SKM-1 treated with dmso at 0.1 percent for 144 hours (cell line): Measurements from ENCODE around the gene SLC17A7.
A peak's percentile ranks its signal among the peaks of the same experiment; 100 is the strongest.
"Not testable (repeated sequence)": the region's sequence is repeated elsewhere in the genome, so short reads cannot be mapped to it uniquely, and the experiment has no call there.

Experiments
- DNase-seq: peaks from one replicate; lab custom pipeline; 2025; ENCODE audit not compliant: unreplicated experiment; lab: John Stamatoyannopoulos, UW

SLC17A7 gene

GRCh38 chr19:49441210-49441959 is at the start of gene SLC17A7:
SLC17A7 (minus strand) TSS chr19:49441527; CDS start chr19:49441379, 148 bp downstream.
- DNase-seq: no peak

- no peak for DNase-seq
Measured at GRCh38 chr19:49490287-49491029, 49.1 kb upstream of the SLC17A7 start.

GRCh38 chr19:49489601-49490167 is 48.4 kb upstream of the SLC17A7 start:
- DNase-seq: no peak

GRCh38 chr19:49488863-49489537 is 47.7 kb upstream of the SLC17A7 start:
- DNase-seq: no peak

- DNase-seq: no peak
Measured at GRCh38 chr19:49488046-49488862, 46.9 kb upstream of the SLC17A7 start.

GRCh38 chr19:49487277-49488045 is 46.1 kb upstream of the SLC17A7 start, which contains the start of gene RPL13A:
RPL13A (plus strand) TSS chr19:49487608; CDS start chr19:49487630, 22 bp downstream.
- peak; percentile 84 for DNase-seq

- no peak for DNase-seq
Measured at GRCh38 chr19:49486710-49487276, 45.5 kb upstream of the SLC17A7 start.

GRCh38 chr19:49486232-49486631 is 44.9 kb upstream of the SLC17A7 start:
- no peak for DNase-seq

GRCh38 chr19:49481020-49481683 is 39.8 kb upstream of the SLC17A7 start:
- no peak for DNase-seq

- DNase-seq: no peak
Measured at GRCh38 chr19:49479975-49480628, 38.8 kb upstream of the SLC17A7 start.

- DNase-seq: no peak
Measured at GRCh38 chr19:49475995-49476880, 34.9 kb upstream of the SLC17A7 start.

GRCh38 chr19:49475191-49475917 is 34.0 kb upstream of the SLC17A7 start:
- no peak for DNase-seq

- DNase-seq: no peak
Measured at GRCh38 chr19:49474542-49474924, 33.2 kb upstream of the SLC17A7 start.

GRCh38 chr19:49473868-49474541 is 32.7 kb upstream of the SLC17A7 start, which contains the start of gene FLT3LG:
FLT3LG (plus strand) TSS chr19:49474215; CDS start chr19:49474640, 425 bp downstream.
- DNase-seq: peak; percentile 34

- not testable (repeated sequence) for DNase-seq
Measured at GRCh38 chr19:49473501-49473867, 32.2 kb upstream of the SLC17A7 start.

GRCh38 chr19:49472936-49473335 is 31.6 kb upstream of the SLC17A7 start:
- DNase-seq: no peak
